MV-4-11 (cell line): Measurements from ENCODE around the gene TMEM191C.
"Not testable (repeated sequence)": the region's sequence is repeated elsewhere in the genome, so short reads cannot be mapped to it uniquely, and the experiment has no call there.

ENCODE experiments used
- DNase-seq: peaks from one replicate; lab custom pipeline; 2025; lab: John Stamatoyannopoulos, UW

TMEM191C gene

DNA sequence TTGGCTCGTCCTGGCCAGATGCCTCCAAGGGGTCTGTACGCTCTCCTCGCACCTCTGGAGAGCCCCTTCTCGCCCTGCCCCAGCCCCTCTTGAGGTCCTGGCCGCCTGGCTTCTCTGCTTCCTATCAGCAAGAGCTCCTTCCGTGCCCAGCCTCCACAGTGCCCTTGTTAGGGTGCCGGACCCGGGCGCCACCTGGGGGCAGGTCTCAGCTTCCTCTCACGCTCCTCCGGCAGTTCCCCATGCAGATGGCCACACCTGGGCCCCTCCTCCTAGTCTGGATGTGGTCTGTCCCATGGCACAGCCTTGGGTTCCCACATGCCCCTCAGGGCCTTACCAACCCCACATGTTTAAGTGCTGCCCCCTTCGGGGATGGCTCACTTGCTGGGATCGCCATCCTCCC, 6.5 kb downstream of the TMEM191C start:
- not testable (repeated sequence) for DNase-seq

- not testable (repeated sequence) for DNase-seq
Observed at GRCh38 chr22:21484039-21484438, 16.9 kb downstream of the TMEM191C start.

GRCh38 chr22:21487723-21488122, 20.5 kb downstream of the TMEM191C start:
- not testable (repeated sequence) for DNase-seq

- not testable (repeated sequence) for DNase-seq
Observed at GRCh38 chr22:21489149-21489680, 22.0 kb downstream of the TMEM191C start.

GRCh38 chr22:21490556-21490955, 23.4 kb downstream of the TMEM191C start:
- not testable (repeated sequence) for DNase-seq

- not testable (repeated sequence) for DNase-seq
Observed at GRCh38 chr22:21492271-21492670, 25.1 kb downstream of the TMEM191C start.

DNA sequence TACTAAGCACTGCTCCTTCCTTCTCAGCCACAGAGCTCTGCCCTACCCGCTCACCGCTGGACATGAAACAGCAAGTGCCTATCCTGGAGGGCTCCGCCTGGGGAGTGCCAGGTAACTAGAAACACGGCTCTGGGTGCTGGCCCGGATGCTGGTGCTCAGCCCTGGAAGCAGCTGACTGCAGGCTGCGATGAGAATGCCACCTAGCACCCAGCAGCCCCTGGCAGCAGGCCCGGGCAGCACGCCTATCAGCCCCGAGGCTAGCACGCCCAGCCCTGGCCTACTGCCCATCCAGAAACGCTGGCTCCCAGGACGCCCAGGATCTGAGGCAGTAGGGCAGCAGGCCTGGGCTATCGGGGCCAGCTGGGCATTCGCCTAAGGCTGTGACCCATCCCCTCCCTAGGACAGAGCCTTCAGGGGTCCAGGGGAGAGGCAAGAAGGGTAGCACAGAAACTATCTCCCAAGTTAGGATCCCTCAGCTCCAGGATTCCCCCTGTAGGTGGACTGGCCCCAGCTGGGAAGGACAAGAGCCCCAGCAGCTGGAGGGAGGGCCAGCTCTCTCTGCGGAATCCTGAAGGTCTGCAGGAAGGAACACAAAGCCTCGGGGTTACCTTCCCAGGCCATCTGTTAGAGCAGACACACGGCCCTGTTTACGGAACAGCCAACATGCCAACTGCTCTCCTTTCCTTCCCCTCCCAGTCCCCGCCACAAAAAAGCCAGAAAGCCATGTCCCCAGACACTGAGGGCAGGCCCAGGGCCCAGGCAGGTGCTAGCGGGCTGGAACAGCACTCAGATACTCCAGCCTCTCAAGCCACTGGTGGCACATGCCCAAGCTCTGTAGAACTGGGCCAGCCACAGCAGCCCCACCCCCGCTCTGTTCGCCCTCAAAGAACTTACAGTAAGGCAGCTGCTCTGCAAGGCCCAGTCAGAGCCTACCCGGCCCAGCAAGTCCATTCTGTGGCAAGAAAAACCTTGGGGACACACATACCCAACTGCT, 26.9 kb downstream of the TMEM191C start:
- not testable (repeated sequence) for DNase-seq

- not testable (repeated sequence) for DNase-seq
Observed at GRCh38 chr22:21497984-21498383, 30.8 kb downstream of the TMEM191C start.

DNA sequence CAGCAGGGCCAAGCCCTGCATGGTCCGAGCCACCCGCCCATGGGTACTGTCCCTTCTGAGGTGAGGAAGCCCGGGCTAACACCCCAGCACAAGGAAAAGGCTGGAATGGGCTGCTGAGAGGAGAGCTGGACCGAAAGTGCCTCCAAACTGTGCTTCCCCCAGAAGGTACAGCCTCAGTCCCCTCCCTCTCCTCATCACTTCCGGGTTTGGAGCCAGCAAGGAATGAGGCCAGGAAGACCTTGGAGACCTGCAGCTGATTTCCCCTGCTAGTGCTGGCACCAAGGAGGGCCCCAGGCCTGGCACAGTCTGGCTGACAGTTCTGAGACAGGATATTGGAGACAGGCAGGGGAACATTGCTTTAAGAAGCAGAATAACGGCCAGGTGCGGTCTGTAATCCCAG, 31.3 kb downstream of the TMEM191C start:
- DNase-seq = not testable (repeated sequence)

DNA sequence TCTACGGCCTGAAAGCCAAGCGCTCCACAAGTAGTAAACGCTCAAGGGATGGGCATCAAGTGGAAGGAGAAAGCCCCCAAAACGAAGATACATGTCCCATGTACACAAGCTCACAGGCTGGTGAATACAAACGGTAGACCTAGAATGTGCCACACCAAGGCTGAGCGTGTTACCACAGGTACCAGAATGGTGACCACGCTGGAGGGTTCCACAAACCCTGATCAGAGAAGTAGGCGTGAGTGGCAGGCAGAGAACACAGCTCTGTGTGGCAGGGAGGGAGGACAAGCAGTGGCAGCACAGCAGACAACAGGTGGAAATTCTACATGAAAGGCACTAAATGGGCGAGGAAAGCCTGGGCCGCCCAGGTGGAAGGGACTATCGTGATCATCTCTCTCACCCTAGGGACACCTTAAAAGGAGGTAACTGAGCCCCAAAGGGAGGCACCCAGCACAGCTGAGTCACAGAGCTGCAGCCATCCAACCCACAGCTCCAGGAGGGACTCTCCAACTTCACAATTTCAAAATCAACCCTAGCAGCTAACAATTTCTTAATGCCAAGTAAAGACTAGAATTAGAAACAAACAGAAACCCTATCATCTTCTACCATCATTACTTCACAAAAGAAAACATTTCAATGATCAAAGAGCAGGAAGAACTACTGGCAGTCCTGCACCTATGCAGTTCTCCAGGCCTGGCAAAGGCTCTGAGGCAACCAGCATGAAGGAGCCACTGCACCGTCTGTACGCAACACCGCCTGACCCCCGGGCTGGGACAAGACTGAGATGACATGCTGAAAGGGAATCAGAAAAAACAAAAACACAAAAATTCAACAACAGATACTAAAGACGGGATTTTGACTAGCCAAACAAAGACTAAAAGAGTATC, 32.7 kb downstream of the TMEM191C start:
- DNase-seq = not testable (repeated sequence)

GRCh38 chr22:21510397-21510796, 43.2 kb downstream of the TMEM191C start:
- DNase-seq = not testable (repeated sequence)

DNA sequence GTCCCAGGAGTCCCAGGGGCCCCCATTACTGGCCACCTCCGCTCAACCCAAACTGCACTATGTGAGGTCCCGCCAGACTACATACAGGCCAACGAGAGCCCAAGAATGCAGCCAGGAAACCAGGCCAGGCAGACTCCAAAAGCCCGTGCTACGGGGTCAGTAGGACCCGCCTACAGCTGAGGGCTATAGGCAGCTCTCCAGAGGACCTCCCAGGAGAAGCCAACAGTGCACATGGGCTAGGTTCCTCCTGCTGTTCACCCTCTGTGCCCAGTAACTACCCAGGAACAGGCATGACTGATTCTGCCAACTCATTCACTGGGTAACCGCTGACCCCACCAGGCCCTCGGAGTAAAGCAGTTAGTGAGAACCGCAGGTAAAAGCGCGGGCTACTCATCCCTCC, 44.8 kb downstream of the TMEM191C start:
- DNase-seq = not testable (repeated sequence)

GRCh38 chr22:21514117-21514516, 46.9 kb downstream of the TMEM191C start:
- not testable (repeated sequence) for DNase-seq

DNA sequence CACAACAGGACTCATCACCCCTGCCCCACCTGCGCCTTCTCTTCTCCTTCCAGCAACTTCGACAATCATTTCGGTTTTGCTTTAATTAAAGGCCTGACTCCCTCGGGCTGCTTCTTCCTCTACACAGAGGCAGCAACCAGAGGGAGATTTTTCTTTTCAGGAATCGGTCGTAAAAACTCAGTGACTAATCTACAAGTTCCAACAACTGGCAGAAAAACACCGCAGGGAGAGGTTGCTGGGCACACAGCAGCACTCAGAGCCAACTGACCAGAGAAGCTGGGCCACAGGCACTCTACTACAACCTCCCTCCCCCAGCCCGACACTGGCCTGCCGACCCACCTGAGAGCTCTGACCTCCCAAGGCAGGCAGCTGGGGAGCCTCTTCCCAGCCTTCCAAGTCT, 48.0 kb downstream of the TMEM191C start:
- not testable (repeated sequence) for DNase-seq

- DNase-seq = not testable (repeated sequence)
Observed at GRCh38 chr22:21516522-21516921, 49.3 kb downstream of the TMEM191C start.

DNA sequence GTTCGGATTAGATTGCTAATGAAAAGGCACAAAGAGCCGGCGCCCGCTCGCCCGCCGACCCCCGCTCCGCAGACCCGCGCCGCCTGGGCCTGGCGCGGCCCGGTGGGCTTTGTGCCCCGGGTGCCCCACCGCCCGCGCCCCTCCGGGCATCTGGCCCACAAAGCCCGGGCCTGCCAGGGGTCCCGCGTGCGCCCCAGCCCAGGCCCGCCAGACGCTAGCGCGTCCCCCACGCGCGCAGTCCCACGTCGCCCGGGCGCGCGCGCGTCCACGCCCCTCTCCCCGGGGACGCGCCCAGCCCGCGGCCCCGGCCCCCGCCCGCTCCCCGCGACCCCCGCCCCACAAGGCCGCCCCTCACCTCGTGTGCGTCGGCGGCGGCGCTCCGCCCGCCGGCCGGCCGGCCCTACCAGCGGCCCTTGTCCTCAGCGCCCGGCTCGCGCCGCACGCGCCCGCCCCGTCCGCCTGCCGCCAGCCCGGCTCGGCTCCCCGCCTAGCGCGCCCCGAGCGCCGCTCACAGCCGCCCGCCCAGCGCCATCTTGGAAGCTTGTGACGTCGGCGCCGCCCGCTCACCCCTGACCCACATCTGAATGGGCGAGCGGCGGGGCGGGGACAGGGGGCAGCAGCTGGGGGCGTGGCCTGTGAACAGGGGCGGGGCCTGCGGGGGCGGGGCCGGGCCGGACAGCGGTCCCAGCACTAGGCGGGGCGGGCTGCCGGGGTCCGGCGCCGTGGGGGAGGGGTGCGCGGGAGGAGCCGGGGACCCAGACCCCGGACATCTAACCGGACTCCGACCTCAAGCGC, 50.0 kb downstream of the TMEM191C start:
- not testable (repeated sequence) for DNase-seq
